K562 (cell line): Measurements from ENCODE around the gene ZBTB16.

ENCODE experiments used
- CAMTA2 ChIP-seq: fragments of 250-450 bp; sonication (Bioruptor Pico); conservative IDR thresholded peaks from 2 replicates; pipeline ENCODE4 v1.5.1; 2022
- CCNT2 ChIP-seq: IDR thresholded peaks from 2 replicates; pipeline ENCODE4 v1.6.1; 2011; ENCODE audit warnings: borderline replicate concordance, low read depth, mild to moderate bottlenecking, moderate library complexity, mixed read lengths, low read length; ENCODE audit not compliant: insufficient read length; ENCODE audit errors: extremely low read depth
- CTCF ChIP-seq, 3 experiments: IDR thresholded peaks in 2 of 3; conservative IDR thresholded peaks in 1 of 3; 2 replicates each; pipeline ENCODE4 v1.5.1; 2011 to 2012; ENCODE audit warnings: low read length in 3 of 3, mild to moderate bottlenecking in 3 of 3, control low read depth in 2 of 3, improper control_type of control experiment in 1 of 3, inconsistent platforms in 1 of 3, low read depth in 1 of 3, mixed read lengths in 1 of 3, moderate library complexity in 1 of 3; ENCODE audit not compliant: insufficient read depth in 2 of 3
- ETV5 ChIP-seq: sonication (generic); formaldehyde crosslinking; IDR thresholded peaks from 2 replicates; pipeline ENCODE4 v1.4.0; 2020; ENCODE audit warnings: low read depth, mild to moderate bottlenecking, missing genetic modification reagents
- NFRKB ChIP-seq: fragments of 450-650 bp; IDR thresholded peaks from 2 replicates; pipeline ENCODE4 v1.6.1; 2016; ENCODE audit warnings: low read depth
- SP1 ChIP-seq: sonication (generic); formaldehyde crosslinking; IDR thresholded peaks from 2 replicates; pipeline ENCODE4 v1.8.1; 2022; ENCODE audit warnings: mild to moderate bottlenecking, missing genetic modification reagents
- SPI1 ChIP-seq: IDR thresholded peaks from 2 replicates; pipeline ENCODE4 v1.6.1; 2011; ENCODE audit warnings: low read depth, low read length, control low read depth, borderline replicate concordance
- ZC3H8 ChIP-seq: fragments of 450-650 bp; IDR thresholded peaks from 2 replicates; pipeline ENCODE4 v1.6.1; 2017
- ZNF551 ChIP-seq: fragments of 250-450 bp; sonication (Bioruptor Pico); IDR thresholded peaks from 2 replicates; pipeline ENCODE4 v1.5.0; 2021; ENCODE audit warnings: mild to moderate bottlenecking, moderate library complexity
- TF ChIP-seq, protein P1 (sequence below), 3 experiments: fragments of 200-800 bp in 1 of 3; fragments of 250-450 bp in 1 of 3; fragments of 450-650 bp in 1 of 3; sonication (Bioruptor Pico) in 1 of 3; sonication (Bioruptor generic) in 1 of 3; formaldehyde crosslinking in 1 of 3; IDR thresholded peaks; 2 replicates each; pipeline versions ENCODE4 v1.6.1 to v1.8.0; 2016 to 2022; ENCODE audit warnings: mild to moderate bottlenecking in 2 of 3, missing genetic modification characterization in 2 of 3, missing compliant biosample characterization in 1 of 3, moderate library complexity in 1 of 3
- TF ChIP-seq, protein P2 (sequence below): fragments of 250-450 bp; sonication (Bioruptor Pico); IDR thresholded peaks from 2 replicates; pipeline ENCODE4 v1.4.0; 2020; ENCODE audit warnings: mild to moderate bottlenecking

DNA sequence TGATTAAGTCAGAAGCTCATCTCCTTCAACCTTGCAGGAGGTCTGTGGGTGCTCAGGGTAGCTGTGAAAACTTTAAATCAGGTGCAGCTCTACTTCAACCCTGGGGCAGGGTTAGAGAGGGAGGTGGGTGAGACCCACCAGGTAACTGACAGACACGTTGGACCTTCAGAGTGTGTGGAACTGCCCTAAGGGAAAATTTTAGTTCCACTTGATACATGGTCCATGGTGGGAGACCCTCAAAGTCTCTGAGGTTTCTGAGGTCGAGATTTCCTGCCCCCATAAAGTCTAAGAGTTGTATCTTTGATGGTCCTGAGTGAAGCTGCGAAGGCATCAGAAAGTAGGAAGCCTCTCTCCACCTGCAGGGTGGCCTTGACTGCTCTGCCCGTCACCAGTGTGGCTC lies 212.8 kb downstream of the ZBTB16 start:
- TF ChIP-seq CAMTA2 (CRISPR knock-in tag), result no peak
- TF ChIP-seq CTCF (IDR thresholded peaks at IDR 0.05 in 2 of 3, conservative IDR thresholded peaks at IDR 0.05 in 1 of 3; ENCODE audit: insufficient read depth in 2 of 3, low read depth in 1 of 3, low read length in 3 of 3), result no peak
- TF ChIP-seq, protein P1, sequence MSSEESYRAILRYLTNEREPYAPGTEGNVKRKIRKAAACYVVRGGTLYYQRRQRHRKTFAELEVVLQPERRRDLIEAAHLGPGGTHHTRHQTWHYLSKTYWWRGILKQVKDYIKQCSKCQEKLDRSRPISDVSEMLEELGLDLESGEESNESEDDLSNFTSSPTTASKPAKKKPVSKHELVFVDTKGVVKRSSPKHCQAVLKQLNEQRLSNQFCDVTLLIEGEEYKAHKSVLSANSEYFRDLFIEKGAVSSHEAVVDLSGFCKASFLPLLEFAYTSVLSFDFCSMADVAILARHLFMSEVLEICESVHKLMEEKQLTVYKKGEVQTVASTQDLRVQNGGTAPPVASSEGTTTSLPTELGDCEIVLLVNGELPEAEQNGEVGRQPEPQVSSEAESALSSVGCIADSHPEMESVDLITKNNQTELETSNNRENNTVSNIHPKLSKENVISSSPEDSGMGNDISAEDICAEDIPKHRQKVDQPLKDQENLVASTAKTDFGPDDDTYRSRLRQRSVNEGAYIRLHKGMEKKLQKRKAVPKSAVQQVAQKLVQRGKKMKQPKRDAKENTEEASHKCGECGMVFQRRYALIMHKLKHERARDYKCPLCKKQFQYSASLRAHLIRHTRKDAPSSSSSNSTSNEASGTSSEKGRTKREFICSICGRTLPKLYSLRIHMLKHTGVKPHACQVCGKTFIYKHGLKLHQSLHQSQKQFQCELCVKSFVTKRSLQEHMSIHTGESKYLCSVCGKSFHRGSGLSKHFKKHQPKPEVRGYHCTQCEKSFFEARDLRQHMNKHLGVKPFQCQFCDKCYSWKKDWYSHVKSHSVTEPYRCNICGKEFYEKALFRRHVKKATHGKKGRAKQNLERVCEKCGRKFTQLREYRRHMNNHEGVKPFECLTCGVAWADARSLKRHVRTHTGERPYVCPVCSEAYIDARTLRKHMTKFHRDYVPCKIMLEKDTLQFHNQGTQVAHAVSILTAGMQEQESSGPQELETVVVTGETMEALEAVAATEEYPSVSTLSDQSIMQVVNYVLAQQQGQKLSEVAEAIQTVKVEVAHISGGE (CRISPR knock-in tag; IDR thresholded peaks at IDR 0.05), result no peak
- no peak for TF ChIP-seq ETV5 (CRISPR knock-in tag)
- no peak for TF ChIP-seq ZNF551 (CRISPR knock-in tag)
- TF ChIP-seq, protein P2, sequence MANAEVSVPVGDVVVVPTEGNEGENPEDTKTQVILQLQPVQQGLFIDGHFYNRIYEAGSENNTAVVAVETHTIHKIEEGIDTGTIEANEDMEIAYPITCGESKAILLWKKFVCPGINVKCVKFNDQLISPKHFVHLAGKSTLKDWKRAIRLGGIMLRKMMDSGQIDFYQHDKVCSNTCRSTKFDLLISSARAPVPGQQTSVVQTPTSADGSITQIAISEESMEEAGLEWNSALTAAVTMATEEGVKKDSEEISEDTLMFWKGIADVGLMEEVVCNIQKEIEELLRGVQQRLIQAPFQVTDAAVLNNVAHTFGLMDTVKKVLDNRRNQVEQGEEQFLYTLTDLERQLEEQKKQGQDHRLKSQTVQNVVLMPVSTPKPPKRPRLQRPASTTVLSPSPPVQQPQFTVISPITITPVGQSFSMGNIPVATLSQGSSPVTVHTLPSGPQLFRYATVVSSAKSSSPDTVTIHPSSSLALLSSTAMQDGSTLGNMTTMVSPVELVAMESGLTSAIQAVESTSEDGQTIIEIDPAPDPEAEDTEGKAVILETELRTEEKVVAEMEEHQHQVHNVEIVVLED, result no peak
- TF ChIP-seq ZC3H8, result no peak
- no peak for TF ChIP-seq NFRKB
- no peak for TF ChIP-seq SP1 (CRISPR knock-in tag)
- TF ChIP-seq CCNT2, result no peak
- no peak for TF ChIP-seq SPI1
